Transverse colon (tissue), 4 donors: ENCODE results near the gene C14orf180.

Source experiments
- POLR2AphosphoS5 ChIP-seq, 3 donors: sonication (generic); formaldehyde crosslinking; IDR thresholded peaks; one replicate each; pipeline ENCODE4 v1.6.1; 2016; ENCODE audit warnings: antibody characterized with exemption in 3 of 3
- TF ChIP-seq, protein P1 (sequence below), 5 experiments: fragments of 200-600 bp in 3 of 5; fragments of 450-650 bp in 2 of 5; sonication (generic) in 3 of 5; IDR thresholded peaks; 1 replicate in 2 of 5; 2 replicates in 3 of 5; pipeline ENCODE4 v1.5.1; 2016 to 2017; ENCODE audit warnings: antibody characterized with exemption in 5 of 5, inconsistent platforms in 3 of 5, mild to moderate bottlenecking in 2 of 5, moderate library complexity in 1 of 5

DNA sequence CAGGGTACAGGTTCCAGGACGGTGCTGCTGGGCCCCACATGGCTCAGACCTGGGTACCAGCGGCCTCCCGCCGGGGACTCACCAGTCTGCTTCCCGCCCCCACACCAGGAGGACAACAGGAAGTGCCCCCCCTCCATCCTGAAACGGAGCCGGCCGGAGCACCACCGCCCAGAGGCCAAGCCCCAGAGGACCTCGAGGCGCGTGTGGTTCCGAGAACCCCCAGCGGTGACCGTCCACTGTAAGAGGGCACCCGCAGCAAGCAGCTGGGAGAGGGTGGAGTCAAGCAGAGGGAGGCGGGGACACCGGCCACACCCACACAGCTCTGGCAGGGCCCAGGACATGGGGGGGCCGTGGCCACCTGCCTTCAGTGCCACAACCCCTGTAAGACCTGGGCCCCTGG lies 8.1 kb downstream of the C14orf180 start:
- TF ChIP-seq, protein P1, sequence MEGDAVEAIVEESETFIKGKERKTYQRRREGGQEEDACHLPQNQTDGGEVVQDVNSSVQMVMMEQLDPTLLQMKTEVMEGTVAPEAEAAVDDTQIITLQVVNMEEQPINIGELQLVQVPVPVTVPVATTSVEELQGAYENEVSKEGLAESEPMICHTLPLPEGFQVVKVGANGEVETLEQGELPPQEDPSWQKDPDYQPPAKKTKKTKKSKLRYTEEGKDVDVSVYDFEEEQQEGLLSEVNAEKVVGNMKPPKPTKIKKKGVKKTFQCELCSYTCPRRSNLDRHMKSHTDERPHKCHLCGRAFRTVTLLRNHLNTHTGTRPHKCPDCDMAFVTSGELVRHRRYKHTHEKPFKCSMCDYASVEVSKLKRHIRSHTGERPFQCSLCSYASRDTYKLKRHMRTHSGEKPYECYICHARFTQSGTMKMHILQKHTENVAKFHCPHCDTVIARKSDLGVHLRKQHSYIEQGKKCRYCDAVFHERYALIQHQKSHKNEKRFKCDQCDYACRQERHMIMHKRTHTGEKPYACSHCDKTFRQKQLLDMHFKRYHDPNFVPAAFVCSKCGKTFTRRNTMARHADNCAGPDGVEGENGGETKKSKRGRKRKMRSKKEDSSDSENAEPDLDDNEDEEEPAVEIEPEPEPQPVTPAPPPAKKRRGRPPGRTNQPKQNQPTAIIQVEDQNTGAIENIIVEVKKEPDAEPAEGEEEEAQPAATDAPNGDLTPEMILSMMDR (IDR thresholded peaks at IDR 0.05), result no peak
- TF ChIP-seq POLR2AphosphoS5 (IDR thresholded peaks at IDR 0.05), result no peak
